Fibroblast of villous mesenchyme (primary cell): Measurements from ENCODE around the gene PUDP. TPM values are rescaled to one million over a fixed set of nuclear protein-coding genes. Genes with fewer than 3 reads are reported as not detected.
"Not testable (repeated sequence)": the region's sequence is repeated elsewhere in the genome, so short reads cannot be mapped to it uniquely, and the experiment has no call there.

Source experiments
- DNase-seq: peaks from one replicate; pipeline ENCODE4 v3.0.0-alpha.2; 2010; ENCODE audit warnings: low read depth
- H3K4me3 ChIP-seq: 2 replicates; pipeline ENCODE4 v1.5.1; 2011; ENCODE audit warnings: low read depth, mild to moderate bottlenecking, low read length
- total RNA-seq: library from RNA; depleted of rRNA; stranded (reverse); fragments of >200 nt; gene quantifications from 2 replicates; pipeline ENCODE4 v1.2.3, GENCODE V29; 2012
- TF ChIP-seq, protein P1 (sequence below): IDR thresholded peaks from 2 replicates; pipeline ENCODE4 v1.5.1; 2012; ENCODE audit warnings: low read depth, mild to moderate bottlenecking, low read length; ENCODE audit not compliant: insufficient read depth

Gene PUDP
- total RNA-seq, 1 donor: 15.1 TPM

GRCh38 chrX:7179446-7179845 lies 31.5 kb upstream of the PUDP start:
- no peak overlapping the region for H3K4me3 ChIP-seq
- TF ChIP-seq, protein P1, sequence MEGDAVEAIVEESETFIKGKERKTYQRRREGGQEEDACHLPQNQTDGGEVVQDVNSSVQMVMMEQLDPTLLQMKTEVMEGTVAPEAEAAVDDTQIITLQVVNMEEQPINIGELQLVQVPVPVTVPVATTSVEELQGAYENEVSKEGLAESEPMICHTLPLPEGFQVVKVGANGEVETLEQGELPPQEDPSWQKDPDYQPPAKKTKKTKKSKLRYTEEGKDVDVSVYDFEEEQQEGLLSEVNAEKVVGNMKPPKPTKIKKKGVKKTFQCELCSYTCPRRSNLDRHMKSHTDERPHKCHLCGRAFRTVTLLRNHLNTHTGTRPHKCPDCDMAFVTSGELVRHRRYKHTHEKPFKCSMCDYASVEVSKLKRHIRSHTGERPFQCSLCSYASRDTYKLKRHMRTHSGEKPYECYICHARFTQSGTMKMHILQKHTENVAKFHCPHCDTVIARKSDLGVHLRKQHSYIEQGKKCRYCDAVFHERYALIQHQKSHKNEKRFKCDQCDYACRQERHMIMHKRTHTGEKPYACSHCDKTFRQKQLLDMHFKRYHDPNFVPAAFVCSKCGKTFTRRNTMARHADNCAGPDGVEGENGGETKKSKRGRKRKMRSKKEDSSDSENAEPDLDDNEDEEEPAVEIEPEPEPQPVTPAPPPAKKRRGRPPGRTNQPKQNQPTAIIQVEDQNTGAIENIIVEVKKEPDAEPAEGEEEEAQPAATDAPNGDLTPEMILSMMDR: no peak
- DNase-seq: no peak

DNA sequence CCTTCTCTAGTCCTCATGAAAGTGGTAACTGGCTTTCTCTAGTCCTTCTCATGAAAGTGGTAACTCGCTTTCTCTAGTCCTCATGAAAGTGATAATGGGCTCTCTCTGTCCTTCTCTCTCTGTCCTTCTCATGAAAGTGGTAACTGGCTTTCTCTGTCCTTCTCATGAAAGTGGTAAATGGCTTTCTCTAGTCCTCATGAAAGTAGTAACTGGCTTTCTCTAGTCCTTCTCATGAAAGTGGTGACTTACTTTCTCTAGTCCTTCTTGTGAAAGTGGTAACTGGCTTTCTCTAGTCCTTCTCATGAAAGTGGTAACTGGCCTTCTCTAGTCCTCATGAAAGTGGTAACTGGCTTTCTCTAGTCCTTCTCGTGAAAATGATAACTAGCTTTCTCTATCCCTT lies 30.9 kb upstream of the PUDP start:
- DNase-seq, H3K4me3 ChIP-seq: not testable (repeated sequence)

DNA sequence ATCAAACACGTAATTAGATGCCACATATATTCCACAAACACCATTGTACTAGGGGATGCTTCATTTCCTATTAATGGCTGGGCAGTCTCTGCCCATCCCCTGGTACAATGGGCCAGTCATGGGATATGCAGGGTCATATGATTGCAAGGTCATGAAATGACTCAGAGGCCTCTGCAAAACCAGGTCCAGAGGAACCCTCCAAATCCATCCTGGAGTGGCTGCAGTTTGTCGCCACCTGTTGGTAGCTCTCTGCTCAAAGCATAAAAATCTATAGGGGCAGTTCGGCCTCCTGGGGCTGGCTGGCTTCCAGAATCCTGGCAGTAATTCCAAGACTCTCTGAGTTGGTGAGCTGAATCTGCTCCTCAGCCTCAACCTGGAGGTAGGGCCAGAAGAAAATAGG lies 22.9 kb upstream of the PUDP start:
- no peak overlapping the region for H3K4me3 ChIP-seq
- peak; percentile 40 for DNase-seq
- TF ChIP-seq, protein P1: peak; percentile 44

DNA sequence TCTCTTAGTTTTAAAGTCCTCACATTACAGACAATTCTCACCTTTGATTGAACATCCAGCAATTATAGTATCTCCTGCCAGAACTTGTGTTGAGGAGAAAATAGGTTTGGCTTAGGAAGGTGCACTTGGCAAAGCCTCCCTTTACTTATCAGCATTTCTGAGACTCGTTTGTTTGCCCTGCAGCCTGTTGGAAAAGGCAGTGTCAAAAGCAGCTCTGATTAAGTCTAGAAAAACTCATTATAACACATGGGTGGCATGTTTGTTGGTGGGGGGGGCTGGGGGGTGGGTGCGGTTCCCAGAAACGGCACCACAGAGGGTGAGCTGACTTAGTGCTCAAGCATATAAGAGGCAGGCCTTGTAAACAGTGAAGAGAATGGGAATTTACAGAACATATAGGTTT lies 21.7 kb upstream of the PUDP start:
- no peak for DNase-seq
- H3K4me3 ChIP-seq: no peak overlapping the region
- TF ChIP-seq, protein P1: no peak

- DNase-seq: no peak
- TF ChIP-seq, protein P1: no peak
- H3K4me3 ChIP-seq: no peak overlapping the region
These were observed 20.4 kb upstream of the PUDP start for GRCh38 chrX:7168371-7168770.

GRCh38 chrX:7164174-7164573 lies 16.2 kb upstream of the PUDP start:
- TF ChIP-seq, protein P1: no peak
- DNase-seq: no peak
- H3K4me3 ChIP-seq: no peak overlapping the region

- no peak overlapping the region for H3K4me3 ChIP-seq
- TF ChIP-seq, protein P1: no peak
- peak; percentile 15 for DNase-seq
These were observed 15.3 kb upstream of the PUDP start for GRCh38 chrX:7163146-7163677.
